RWPE1 (cell line): ENCODE measurements around the gene SEH1L.

Experiments used
- CTCF ChIA-PET: fragments of 350-600 bp; sonication (Branson Sonifier 250); formaldehyde crosslinking; extraction: SDS; loops from one replicate; lab custom pipeline; 2021; lab: Yijun Ruan, JAX
- POLR2A ChIA-PET: fragments of 400-600 bp; formaldehyde crosslinking; extraction: SDS; loops from one replicate; lab custom pipeline; 2020; ENCODE audit warnings: antibody characterized with exemption; ENCODE audit not compliant: low non-redundant PET; lab: Yijun Ruan, JAX
- DNase-seq: peaks from one replicate; pipeline ENCODE4 v3.0.0; 2012; ENCODE audit warnings: low spot score
- H3K27ac ChIP-seq: fragments of 450-650 bp; 2 replicates; pipeline ENCODE4 v1.5.1; 2017
- TF ChIP-seq, protein P1 (sequence below): fragments of 450-650 bp; conservative IDR thresholded peaks from 2 replicates; pipeline ENCODE4 v1.5.1; 2017; ENCODE audit warnings: low read depth, mild to moderate bottlenecking

The SEH1L gene

GRCh38 chr18:13011719-13012118 lies 63.9 kb downstream of the SEH1L start:
- no peak overlapping the region for H3K27ac ChIP-seq
- DNase-seq, result no peak
- ChIA-PET POLR2A (no interaction called here), CTCF (no interaction called here)
- TF ChIP-seq, protein P1, sequence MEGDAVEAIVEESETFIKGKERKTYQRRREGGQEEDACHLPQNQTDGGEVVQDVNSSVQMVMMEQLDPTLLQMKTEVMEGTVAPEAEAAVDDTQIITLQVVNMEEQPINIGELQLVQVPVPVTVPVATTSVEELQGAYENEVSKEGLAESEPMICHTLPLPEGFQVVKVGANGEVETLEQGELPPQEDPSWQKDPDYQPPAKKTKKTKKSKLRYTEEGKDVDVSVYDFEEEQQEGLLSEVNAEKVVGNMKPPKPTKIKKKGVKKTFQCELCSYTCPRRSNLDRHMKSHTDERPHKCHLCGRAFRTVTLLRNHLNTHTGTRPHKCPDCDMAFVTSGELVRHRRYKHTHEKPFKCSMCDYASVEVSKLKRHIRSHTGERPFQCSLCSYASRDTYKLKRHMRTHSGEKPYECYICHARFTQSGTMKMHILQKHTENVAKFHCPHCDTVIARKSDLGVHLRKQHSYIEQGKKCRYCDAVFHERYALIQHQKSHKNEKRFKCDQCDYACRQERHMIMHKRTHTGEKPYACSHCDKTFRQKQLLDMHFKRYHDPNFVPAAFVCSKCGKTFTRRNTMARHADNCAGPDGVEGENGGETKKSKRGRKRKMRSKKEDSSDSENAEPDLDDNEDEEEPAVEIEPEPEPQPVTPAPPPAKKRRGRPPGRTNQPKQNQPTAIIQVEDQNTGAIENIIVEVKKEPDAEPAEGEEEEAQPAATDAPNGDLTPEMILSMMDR, result no peak

DNA sequence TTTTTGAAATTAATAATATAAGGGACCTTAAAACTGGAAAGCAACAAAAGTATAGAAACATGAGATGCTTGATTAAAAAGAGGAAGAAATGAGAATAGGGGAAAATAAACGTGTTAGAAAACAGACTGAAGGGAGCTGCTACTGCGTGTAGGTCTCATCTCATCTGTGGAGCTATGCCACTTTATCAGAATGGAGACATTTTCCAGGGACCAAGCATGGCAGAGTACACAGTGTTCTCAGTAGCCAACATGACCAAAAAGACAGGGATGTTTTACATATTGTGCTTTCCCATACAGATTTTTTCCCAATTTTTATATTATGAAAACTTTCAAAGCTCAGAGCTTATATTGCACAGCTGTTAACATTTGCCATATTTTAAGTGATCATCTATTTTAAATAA lies 66.4 kb downstream of the SEH1L start:
- CTCF ChIA-PET, result interaction anchor here (0.6 kb wide), 1 partner anchor 18 kb away, joined by 3 read pairs; no protein-coding TSS in a partner anchor
- POLR2A ChIA-PET, result no interaction called here
- H3K27ac ChIP-seq, result no peak overlapping the region
- TF ChIP-seq, protein P1, result no peak
- no peak for DNase-seq

- CTCF ChIA-PET, result interaction anchor here (0.6 kb wide), 2 partner anchors 19 to 30 kb away, joined by 3 to 4 read pairs; no protein-coding TSS in a partner anchor
- POLR2A ChIA-PET, result no interaction called here
Measured at GRCh38 chr18:13014818-13015217, 67.0 kb downstream of the SEH1L start.

DNA sequence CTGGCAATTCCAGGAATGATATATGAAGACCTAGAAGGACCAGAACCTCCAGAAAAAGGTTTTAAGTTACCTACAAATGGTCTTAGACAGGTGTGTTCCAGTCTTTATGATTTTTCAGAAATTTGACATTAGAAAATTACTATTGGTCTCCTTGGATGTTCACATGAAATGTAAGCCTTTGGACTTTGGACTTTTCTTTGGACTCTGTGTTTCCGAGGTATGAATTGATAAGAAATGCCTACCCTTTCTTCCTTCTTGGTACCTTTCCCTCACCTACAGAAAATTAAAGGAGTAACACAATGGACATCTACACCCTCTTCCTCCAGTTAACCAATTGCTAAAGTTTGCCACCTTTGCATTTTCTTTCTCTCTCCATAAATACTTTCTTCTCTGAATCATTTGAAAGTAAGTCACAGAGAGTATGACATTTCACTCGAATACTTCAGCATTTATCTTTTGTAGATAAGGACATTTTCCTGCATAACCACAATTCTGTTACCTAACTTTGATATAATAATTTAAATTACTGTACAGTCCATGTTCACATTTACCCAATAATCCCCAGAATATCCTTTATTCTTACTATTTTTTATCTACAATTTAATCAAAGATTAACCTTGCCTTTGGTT lies 69.5 kb downstream of the SEH1L start:
- TF ChIP-seq, protein P1, result no peak
- CTCF ChIA-PET, result no interaction called here

More at GRCh38 chr18:13014818-13015217, 67.0 kb downstream of the SEH1L start:
- DNase-seq, result no peak
- H3K27ac ChIP-seq, result no peak overlapping the region
- TF ChIP-seq, protein P1, result no peak

DNA sequence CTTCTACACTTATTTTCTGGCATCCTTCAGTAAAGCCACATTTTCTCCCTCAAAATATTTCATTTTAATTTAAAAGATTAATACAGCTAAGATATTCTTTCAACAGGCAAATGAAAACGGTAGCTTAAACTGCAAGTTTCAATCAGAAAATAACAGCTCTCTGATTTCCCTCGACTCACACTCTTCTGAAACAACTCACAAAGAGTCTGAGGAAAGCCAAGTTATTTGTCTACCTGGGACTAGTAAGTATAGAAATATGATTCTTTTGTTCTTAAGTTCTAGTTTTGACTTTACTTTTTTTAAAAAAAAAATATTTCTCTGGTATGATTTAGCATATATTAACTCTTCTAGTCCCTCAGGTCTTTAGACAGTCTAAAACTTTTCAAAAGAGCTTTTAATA lies 70.6 kb downstream of the SEH1L start:
- ChIA-PET CTCF (interaction anchor here (0.7 kb wide), 1 partner anchor 96 kb away, joined by 5 read pairs; no protein-coding TSS in a partner anchor), POLR2A (no interaction called here)
- TF ChIP-seq, protein P1, result no peak
- no peak overlapping the region for H3K27ac ChIP-seq
- DNase-seq, result no peak

More for the DNA sequence above, 69.5 kb downstream of the SEH1L start:
- POLR2A ChIA-PET, result no interaction called here
- no peak for DNase-seq
- no peak overlapping the region for H3K27ac ChIP-seq

- DNase-seq, result peak; percentile 71
- CTCF ChIA-PET, result no interaction called here
- POLR2A ChIA-PET, result no interaction called here
- TF ChIP-seq, protein P1, result no peak
- H3K27ac ChIP-seq, result no peak overlapping the region
Measured at GRCh38 chr18:13019301-13019700, 71.5 kb downstream of the SEH1L start.
